Mammary epithelial cell (primary cell): Measurements from ENCODE around the gene ADNP2.

Experiments used
- EZH2 ChIP-seq: IDR thresholded peaks from 2 replicates; pipeline ENCODE4 v1.6.1; 2012; ENCODE audit warnings: low read length, inconsistent platforms, borderline replicate concordance
- TF ChIP-seq, protein P1 (sequence below), 2 donors: IDR thresholded peaks in 1 of 2; conservative IDR thresholded peaks in 1 of 2; 2 replicates each; pipeline ENCODE4 v1.5.1; 2011 to 2012; ENCODE audit warnings: inconsistent platforms in 2 of 2, low read length in 2 of 2, mild to moderate bottlenecking in 2 of 2, control low read depth in 1 of 2, low read depth in 1 of 2; ENCODE audit not compliant: insufficient read depth in 1 of 2; ENCODE audit errors: extremely low read depth in 1 of 2

DNA sequence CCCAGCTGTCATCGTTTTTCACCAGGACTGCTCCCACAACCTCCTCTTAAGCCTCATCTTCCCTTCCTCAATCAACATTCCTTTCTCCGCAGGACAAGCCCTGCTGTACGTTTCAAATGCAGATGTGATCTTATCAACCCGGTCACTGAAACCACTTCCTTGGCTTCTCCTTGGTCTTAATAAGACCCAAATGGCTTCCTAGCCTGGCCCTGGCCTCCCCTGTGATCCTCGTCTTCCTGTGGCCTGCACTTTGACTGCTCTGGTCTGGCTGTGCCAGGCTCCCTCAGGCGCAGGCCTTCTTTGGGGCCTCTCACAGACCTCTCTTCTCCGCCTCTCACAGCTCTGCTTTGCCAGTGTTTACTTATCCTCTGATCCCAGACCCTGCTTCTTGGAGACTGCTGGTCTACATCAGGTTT, 4.7 kb upstream of the ADNP2 start:
- TF ChIP-seq, protein P1, sequence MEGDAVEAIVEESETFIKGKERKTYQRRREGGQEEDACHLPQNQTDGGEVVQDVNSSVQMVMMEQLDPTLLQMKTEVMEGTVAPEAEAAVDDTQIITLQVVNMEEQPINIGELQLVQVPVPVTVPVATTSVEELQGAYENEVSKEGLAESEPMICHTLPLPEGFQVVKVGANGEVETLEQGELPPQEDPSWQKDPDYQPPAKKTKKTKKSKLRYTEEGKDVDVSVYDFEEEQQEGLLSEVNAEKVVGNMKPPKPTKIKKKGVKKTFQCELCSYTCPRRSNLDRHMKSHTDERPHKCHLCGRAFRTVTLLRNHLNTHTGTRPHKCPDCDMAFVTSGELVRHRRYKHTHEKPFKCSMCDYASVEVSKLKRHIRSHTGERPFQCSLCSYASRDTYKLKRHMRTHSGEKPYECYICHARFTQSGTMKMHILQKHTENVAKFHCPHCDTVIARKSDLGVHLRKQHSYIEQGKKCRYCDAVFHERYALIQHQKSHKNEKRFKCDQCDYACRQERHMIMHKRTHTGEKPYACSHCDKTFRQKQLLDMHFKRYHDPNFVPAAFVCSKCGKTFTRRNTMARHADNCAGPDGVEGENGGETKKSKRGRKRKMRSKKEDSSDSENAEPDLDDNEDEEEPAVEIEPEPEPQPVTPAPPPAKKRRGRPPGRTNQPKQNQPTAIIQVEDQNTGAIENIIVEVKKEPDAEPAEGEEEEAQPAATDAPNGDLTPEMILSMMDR (conservative IDR thresholded peaks at IDR 0.05 in 1 of 2, IDR thresholded peaks at IDR 0.05 in 1 of 2; ENCODE audit: extremely low read depth in 1 of 2, insufficient read depth in 1 of 2, low read depth in 1 of 2, low read length in 2 of 2) = no peak
- no peak for TF ChIP-seq EZH2
